H9 (cell line): ENCODE results near the gene SDHAF3. TPM values are rescaled to one million over a fixed set of nuclear protein-coding genes. Genes with fewer than 3 reads are reported as not detected.

Experiments used
- DNase-seq: peaks from one replicate; pipeline ENCODE4 v3.0.0-alpha.2; 2017
- H2AFZ ChIP-seq: one replicate; pipeline ENCODE4 v1.6.1; 2013; ENCODE audit warnings: mild to moderate bottlenecking, low read length, control low read depth, moderate library complexity
- H2AK5ac ChIP-seq: 2 replicates; pipeline ENCODE4 v1.6.1; 2013; ENCODE audit warnings: low read length, control low read depth, mixed read lengths; ENCODE audit not compliant: insufficient read length
- H2BK120ac ChIP-seq: one replicate; pipeline ENCODE4 v1.6.1; 2013; ENCODE audit warnings: low read depth, mild to moderate bottlenecking, low read length, control low read depth, inconsistent platforms; ENCODE audit not compliant: poor library complexity, severe bottlenecking
- H2BK12ac ChIP-seq: 2 replicates; pipeline ENCODE4 v1.6.1; 2013; ENCODE audit warnings: low read length, control low read depth, mixed read lengths, low read depth; ENCODE audit not compliant: insufficient read length
- H2BK15ac ChIP-seq: 2 replicates; pipeline ENCODE4 v1.6.1; 2013; ENCODE audit warnings: low read depth, low read length, control low read depth
- H2BK20ac ChIP-seq: one replicate; pipeline ENCODE4 v1.6.1; 2013; ENCODE audit warnings: low read depth, mild to moderate bottlenecking, low read length, control low read depth, inconsistent platforms; ENCODE audit not compliant: poor library complexity, severe bottlenecking
- H2BK5ac ChIP-seq: 2 replicates; pipeline ENCODE4 v1.6.1; 2013; ENCODE audit warnings: low read length, control low read depth, mixed read lengths; ENCODE audit not compliant: insufficient read length
- H3K14ac ChIP-seq: 2 replicates; pipeline ENCODE4 v1.6.1; 2013; ENCODE audit warnings: low read length, control low read depth; ENCODE audit not compliant: insufficient read depth
- H3K18ac ChIP-seq: 2 replicates; pipeline ENCODE4 v1.6.1; 2013; ENCODE audit warnings: low read depth, mild to moderate bottlenecking, mixed read lengths, low read length, control low read depth; ENCODE audit not compliant: insufficient read length
- H3K23ac ChIP-seq: 2 replicates; pipeline ENCODE4 v1.6.1; 2013; ENCODE audit warnings: low read length, control low read depth, mixed read lengths, low read depth; ENCODE audit not compliant: insufficient read length
- H3K23me2 ChIP-seq: 2 replicates; pipeline ENCODE4 v1.6.1; 2013; ENCODE audit warnings: low read depth, mild to moderate bottlenecking, mixed read lengths, low read length, control low read depth; ENCODE audit not compliant: insufficient read length, poor library complexity, severe bottlenecking
- H3K27ac ChIP-seq: 2 replicates; pipeline ENCODE4 v1.5.1; 2013; ENCODE audit warnings: low read length, control low read depth, mixed read lengths, low read depth; ENCODE audit not compliant: insufficient read length
- H3K27me3 ChIP-seq: 2 replicates; pipeline ENCODE4 v1.6.1; 2013; ENCODE audit warnings: low read length, control low read depth, inconsistent platforms; ENCODE audit not compliant: insufficient read depth
- H3K4ac ChIP-seq: 2 replicates; pipeline ENCODE4 v1.6.1; 2013; ENCODE audit warnings: low read depth, mild to moderate bottlenecking, control low read depth, inconsistent platforms, low read length, moderate library complexity
- H3K4me1 ChIP-seq: 2 replicates; pipeline ENCODE4 v1.6.1; 2013; ENCODE audit warnings: low read length, control low read depth, inconsistent platforms; ENCODE audit not compliant: insufficient read depth
- H3K4me2 ChIP-seq: 2 replicates; pipeline ENCODE4 v1.6.1; 2013; ENCODE audit warnings: low read length, control low read depth, mixed read lengths; ENCODE audit not compliant: insufficient read length, insufficient read depth
- H3K56ac ChIP-seq: 2 replicates; pipeline ENCODE4 v1.6.1; 2013; ENCODE audit warnings: low read depth, mild to moderate bottlenecking, mixed read lengths, low read length, control low read depth; ENCODE audit not compliant: insufficient read length
- H3K79me1 ChIP-seq: 2 replicates; pipeline ENCODE4 v1.6.1; 2013; ENCODE audit warnings: low read depth, mild to moderate bottlenecking, moderate library complexity, low read length, control low read depth, inconsistent platforms; ENCODE audit not compliant: insufficient read depth, poor library complexity, severe bottlenecking
- H3K79me2 ChIP-seq: 2 replicates; pipeline ENCODE4 v1.6.1; 2013; ENCODE audit warnings: low read length, control low read depth, inconsistent platforms; ENCODE audit not compliant: insufficient read depth
- H3K9ac ChIP-seq: 2 replicates; pipeline ENCODE4 v1.6.1; 2013; ENCODE audit warnings: low read length, control low read depth, mixed read lengths; ENCODE audit not compliant: insufficient read length; ENCODE audit errors: extremely low read depth
- H3K9me3 ChIP-seq: one replicate; pipeline ENCODE4 v1.6.1; 2013; ENCODE audit warnings: low read depth, low read length, inconsistent platforms; ENCODE audit not compliant: control insufficient read depth
- H3T11ph ChIP-seq: one replicate; pipeline ENCODE4 v1.6.1; 2013; ENCODE audit warnings: mild to moderate bottlenecking, low read length, control low read depth, inconsistent platforms
- H4K20me1 ChIP-seq: one replicate; pipeline ENCODE4 v1.6.1; 2013; ENCODE audit not compliant: control insufficient read depth, insufficient read length, insufficient read depth
- H4K5ac ChIP-seq: 2 replicates; pipeline ENCODE4 v1.6.1; 2013; ENCODE audit warnings: low read depth, mild to moderate bottlenecking, mixed read lengths, low read length, control low read depth; ENCODE audit not compliant: insufficient read length
- H4K8ac ChIP-seq: replicated peaks from 2 replicates; pipeline ENCODE4 v1.6.1; 2013; ENCODE audit warnings: low read length, control low read depth, mixed read lengths, low read depth; ENCODE audit not compliant: insufficient read length
- H4K91ac ChIP-seq: 2 replicates; pipeline ENCODE4 v1.6.1; 2013; ENCODE audit warnings: low read depth, mild to moderate bottlenecking, moderate library complexity, mixed read lengths, low read length, control low read depth; ENCODE audit not compliant: insufficient read length
- H3K27ac Mint-ChIP-seq, 3 experiments: 2 replicates in 2 of 3; 3 replicates in 1 of 3; pipeline ENCODE4 v1.8.0; 2020 to 2021; ENCODE audit warnings: mixed read lengths in 3 of 3, mild to moderate bottlenecking in 1 of 3, moderate library complexity in 1 of 3
- H3K27me3 Mint-ChIP-seq: 2 replicates; pipeline ENCODE4 v1.8.0; 2021; ENCODE audit warnings: low read depth, mild to moderate bottlenecking, moderate library complexity, mixed read lengths
- H3K36me3 Mint-ChIP-seq, 3 experiments: 2 replicates in 2 of 3; 3 replicates in 1 of 3; pipeline ENCODE4 v1.8.0; 2020 to 2021; ENCODE audit warnings: low read depth in 3 of 3, mixed read lengths in 3 of 3; ENCODE audit not compliant: insufficient read depth in 1 of 3
- H3K4me1 Mint-ChIP-seq, 2 experiments: 2 replicates each; pipeline ENCODE4 v1.8.0; 2020; ENCODE audit warnings: mixed read lengths in 2 of 2
- H3K4me3 Mint-ChIP-seq, 2 experiments: 2 replicates in 1 of 2; 3 replicates in 1 of 2; pipeline ENCODE4 v1.8.0; 2020 to 2021; ENCODE audit warnings: mild to moderate bottlenecking in 2 of 2, mixed read lengths in 2 of 2, moderate library complexity in 1 of 2
- H3K9me3 Mint-ChIP-seq, 2 experiments: 2 replicates in 1 of 2; 3 replicates in 1 of 2; pipeline ENCODE4 v1.8.0; 2020; ENCODE audit warnings: mild to moderate bottlenecking in 2 of 2, mixed read lengths in 2 of 2, moderate library complexity in 1 of 2
- WGBS: extraction: QIAGEN DNeasy Blood & Tissue Kit; methylation state at CpG from one replicate; pipeline ENCODE4 v1.1.7; 2013; ENCODE audit warnings: missing lambda C conversion rate, low lambda C conversion rate, mixed read lengths; ENCODE audit not compliant: insufficient read length; ENCODE audit errors: extremely low coverage; 5-methylcytosine and 5-hydroxymethylcytosine counted together
- total RNA-seq: library from RNA; stranded (reverse); gene quantifications from 2 replicates; pipeline ENCODE4 v1.2.1, GENCODE V29; 2021
- TF ChIP-seq, protein P1 (sequence below): fragments of 200-600 bp; sonication (generic); conservative IDR thresholded peaks from 3 replicates; pipeline ENCODE4 v1.8.0; 2021; ENCODE audit warnings: antibody characterized with exemption, mild to moderate bottlenecking

The SDHAF3 gene
- total RNA-seq, 1 experiment from 2014 or later: 14.1 TPM

- Histone ChIP-seq H3K9me3 (no peaks in the 10 kb centered on the region), H4K5ac (no peak overlapping the region), H3K23ac (no peak overlapping the region), H3K27me3 (no peaks in the 10 kb centered on the region), H2BK5ac (no peak overlapping the region), H2BK20ac (no peak overlapping the region), H3K56ac (no peak overlapping the region), H2BK15ac (no peak overlapping the region), H3K27ac (no peak overlapping the region), H2BK12ac (no peak overlapping the region), H2BK120ac (no peak overlapping the region), H3K4ac (no peak overlapping the region), H3K4me1 (no peaks in the 10 kb centered on the region), H3K79me1 (no peaks in the 10 kb centered on the region), H3T11ph (no peak overlapping the region), H2AFZ (no peak overlapping the region), H4K91ac (no peak overlapping the region), H2AK5ac (no peak overlapping the region), H4K8ac (no peak overlapping the region), H4K20me1 (no peaks in the 10 kb centered on the region), H3K14ac (no peak overlapping the region), H3K79me2 (peaks cover 9% of the 10 kb centered on the region; the same call in 1 of the 2 replicates), H3K18ac (no peak overlapping the region), H3K9ac (no peak overlapping the region), H3K4me2 (no peak overlapping the region), H3K23me2 (peaks cover 8% of the 10 kb centered on the region)
- TF ChIP-seq, protein P1, sequence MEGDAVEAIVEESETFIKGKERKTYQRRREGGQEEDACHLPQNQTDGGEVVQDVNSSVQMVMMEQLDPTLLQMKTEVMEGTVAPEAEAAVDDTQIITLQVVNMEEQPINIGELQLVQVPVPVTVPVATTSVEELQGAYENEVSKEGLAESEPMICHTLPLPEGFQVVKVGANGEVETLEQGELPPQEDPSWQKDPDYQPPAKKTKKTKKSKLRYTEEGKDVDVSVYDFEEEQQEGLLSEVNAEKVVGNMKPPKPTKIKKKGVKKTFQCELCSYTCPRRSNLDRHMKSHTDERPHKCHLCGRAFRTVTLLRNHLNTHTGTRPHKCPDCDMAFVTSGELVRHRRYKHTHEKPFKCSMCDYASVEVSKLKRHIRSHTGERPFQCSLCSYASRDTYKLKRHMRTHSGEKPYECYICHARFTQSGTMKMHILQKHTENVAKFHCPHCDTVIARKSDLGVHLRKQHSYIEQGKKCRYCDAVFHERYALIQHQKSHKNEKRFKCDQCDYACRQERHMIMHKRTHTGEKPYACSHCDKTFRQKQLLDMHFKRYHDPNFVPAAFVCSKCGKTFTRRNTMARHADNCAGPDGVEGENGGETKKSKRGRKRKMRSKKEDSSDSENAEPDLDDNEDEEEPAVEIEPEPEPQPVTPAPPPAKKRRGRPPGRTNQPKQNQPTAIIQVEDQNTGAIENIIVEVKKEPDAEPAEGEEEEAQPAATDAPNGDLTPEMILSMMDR: no peak
- no CpG with 5 or more reads among the region's 5 CpGs for WGBS
- no peak for DNase-seq
- Mint-ChIP-seq H3K4me3 (no peak overlapping the region), H3K27me3 (peaks cover 16% of the 10 kb centered on the region), H3K4me1 (peaks cover 19 to 24% of the 10 kb centered on the region in 2 experiments), H3K36me3 (peaks cover 0 to 2% (median 1%) of the 10 kb centered on the region in 3 experiments; a peak in 3 of 7 replicates), H3K9me3 (no peaks in the 10 kb centered on the region), H3K27ac (no peak overlapping the region)
Measured at GRCh38 chr7:97116308-97116707, 1.2 kb upstream of the SDHAF3 start.
